Right atrium auricular region (tissue), 2 donors: ENCODE measurements around the gene PTK7. TPM values are rescaled to one million over a fixed set of nuclear protein-coding genes. Genes with fewer than 3 reads are reported as not detected.
A peak's percentile ranks its signal among the peaks of the same experiment; 100 is the strongest.

ENCODE experiments used
- DNase-seq: peaks from one replicate; pipeline ENCODE4 v3.0.0-alpha.2; 2019; ENCODE audit warnings: low spot score
- H3K27ac ChIP-seq, 2 donors: fragments of 200-600 bp; sonication (generic); 1 replicate in 1 of 2; 2 replicates in 1 of 2; pipeline ENCODE4 v1.5.1; 2016 to 2019
- H3K27me3 ChIP-seq, 2 donors: fragments of 200-600 bp; sonication (generic); one replicate each; pipeline versions ENCODE4 v1.5.1 to v1.6.0; 2017 to 2019
- H3K36me3 ChIP-seq: fragments of 200-600 bp; sonication (generic); one replicate; pipeline ENCODE4 v1.5.1; 2016
- H3K4me1 ChIP-seq, 2 donors: fragments of 200-600 bp; sonication (generic); one replicate each; pipeline versions ENCODE4 v1.5.1 to v1.6.0; 2017 to 2019
- H3K4me3 ChIP-seq, 2 donors: fragments of 200-600 bp; sonication (generic); 1 replicate in 1 of 2; 2 replicates in 1 of 2; pipeline ENCODE4 v1.5.1; 2017 to 2019; ENCODE audit warnings: mild to moderate bottlenecking in 1 of 2, moderate library complexity in 1 of 2
- H3K9me3 ChIP-seq, 2 donors: fragments of 200-600 bp; sonication (generic); one replicate each; pipeline ENCODE4 v1.5.1; 2019
- CTCF ChIP-seq, 2 donors: fragments of 200-600 bp; sonication (generic); IDR thresholded peaks; one replicate each; pipeline ENCODE4 v1.5.1; 2019; ENCODE audit warnings: antibody characterized with exemption in 2 of 2
- total RNA-seq, 2 donors: library from RNA; depleted of rRNA; stranded (reverse); fragments of >200 nt; gene quantifications; one replicate each; pipeline ENCODE4 v1.1.0, GENCODE V29; 2016

The PTK7 gene
- total RNA-seq, 2 donors from 2014 or later: 4.5 to 12.7 TPM

- Histone ChIP-seq H3K9me3 (no peaks in the 10 kb centered on the region), H3K36me3 (peaks cover 54% of the 10 kb centered on the region), H3K27me3 (no peaks in the 10 kb centered on the region), H3K4me1 (peaks cover 0 to 39% of the 10 kb centered on the region in 2 donors), H3K4me3 (no peak overlapping the region), H3K27ac (no peak overlapping the region)
- TF ChIP-seq CTCF (IDR thresholded peaks at IDR 0.05): no peak
- DNase-seq: no peak
Measured at GRCh38 chr6:43176423-43176786, 100.3 kb downstream of the PTK7 start.

GRCh38 chr6:43178150-43178549, 102.0 kb downstream of the PTK7 start:
- H3K36me3 ChIP-seq: peaks cover 54% of the 10 kb centered on the region
- TF ChIP-seq CTCF (IDR thresholded peaks at IDR 0.05): no peak
- H3K27me3 ChIP-seq: no peaks in the 10 kb centered on the region
- no peaks in the 10 kb centered on the region for H3K9me3 ChIP-seq
- H3K4me1 ChIP-seq: peaks cover 0 to 44% of the 10 kb centered on the region in 2 donors
- no peak overlapping the region for H3K4me3 ChIP-seq
- no peak for DNase-seq
- H3K27ac ChIP-seq: no peak overlapping the region

- Histone ChIP-seq H3K9me3 (no peaks in the 10 kb centered on the region), H3K4me1 (peaks cover 0 to 37% of the 10 kb centered on the region in 2 donors), H3K27me3 (no peaks in the 10 kb centered on the region), H3K36me3 (peaks cover 54% of the 10 kb centered on the region), H3K4me3 (no peak overlapping the region), H3K27ac (no peak overlapping the region)
- no peak for TF ChIP-seq CTCF (IDR thresholded peaks at IDR 0.05)
- no peak for DNase-seq
Measured at GRCh38 chr6:43178951-43179830, 103.1 kb downstream of the PTK7 start.

GRCh38 chr6:43180058-43180457, 103.9 kb downstream of the PTK7 start:
- Histone ChIP-seq H3K4me1 (peaks cover 0 to 30% of the 10 kb centered on the region in 2 donors), H3K4me3 (no peak overlapping the region), H3K36me3 (peaks cover 53% of the 10 kb centered on the region), H3K9me3 (no peaks in the 10 kb centered on the region), H3K27me3 (no peaks in the 10 kb centered on the region), H3K27ac (no peak overlapping the region)
- no peak for DNase-seq
- TF ChIP-seq CTCF (IDR thresholded peaks at IDR 0.05): no peak

- Histone ChIP-seq H3K27me3 (no peaks in the 10 kb centered on the region), H3K27ac (no peak overlapping the region), H3K9me3 (no peaks in the 10 kb centered on the region), H3K4me1 (peaks cover 0 to 21% of the 10 kb centered on the region in 2 donors), H3K4me3 (no peak overlapping the region), H3K36me3 (peaks cover 53% of the 10 kb centered on the region)
- no peak for TF ChIP-seq CTCF (IDR thresholded peaks at IDR 0.05)
- no peak for DNase-seq
Measured at GRCh38 chr6:43180985-43181384, 104.9 kb downstream of the PTK7 start.

- H3K9me3 ChIP-seq: no peaks in the 10 kb centered on the region
- H3K4me1 ChIP-seq: peaks cover 0 to 17% of the 10 kb centered on the region in 2 donors
- H3K4me3 ChIP-seq: peak overlapping the region; percentile 63 to 86
- H3K36me3 ChIP-seq: peaks cover 53% of the 10 kb centered on the region
- no peaks in the 10 kb centered on the region for H3K27me3 ChIP-seq
- peak overlapping the region; percentile 67 to 79 for H3K27ac ChIP-seq
- TF ChIP-seq CTCF (IDR thresholded peaks at IDR 0.05): no peak
- no peak for DNase-seq
Measured at GRCh38 chr6:43181621-43181941, 105.5 kb downstream of the PTK7 start.
